Smooth muscle cell (in vitro differentiated cells): ENCODE data around the gene ADGRG7. TPM values are rescaled to one million over a fixed set of nuclear protein-coding genes. Genes with fewer than 3 reads are reported as not detected.

ENCODE experiments used
- DNase-seq: peaks from one replicate; lab custom pipeline; 2025; ENCODE audit not compliant: unreplicated experiment; lab: John Stamatoyannopoulos, UW
- H2AFZ ChIP-seq: fragments of 200-600 bp; sonication (generic); 2 replicates; pipeline ENCODE4 v1.6.0; 2016; ENCODE audit warnings: antibody characterized with exemption, low read depth, mild to moderate bottlenecking
- H3F3A ChIP-seq: fragments of 200-600 bp; sonication (generic); 2 replicates; pipeline ENCODE4 v1.6.0; 2017; ENCODE audit warnings: antibody characterized with exemption, low read depth
- H3K27ac ChIP-seq: fragments of 200-600 bp; sonication (generic); 2 replicates; pipeline ENCODE4 v1.5.1; 2016; ENCODE audit warnings: low read depth, mild to moderate bottlenecking
- H3K27me3 ChIP-seq: fragments of 200-600 bp; sonication (generic); 2 replicates; pipeline ENCODE4 v1.6.1; 2016; ENCODE audit warnings: low read depth, mild to moderate bottlenecking
- H3K36me3 ChIP-seq: fragments of 200-600 bp; sonication (generic); 2 replicates; pipeline ENCODE4 v1.5.1; 2016; ENCODE audit warnings: low read depth
- H3K4me1 ChIP-seq: fragments of 200-600 bp; sonication (generic); 2 replicates; pipeline ENCODE4 v1.5.1; 2016; ENCODE audit warnings: low read depth
- H3K4me2 ChIP-seq: fragments of 200-600 bp; sonication (generic); 2 replicates; pipeline ENCODE4 v1.6.0; 2016; ENCODE audit warnings: mild to moderate bottlenecking
- H3K4me3 ChIP-seq: fragments of 200-600 bp; sonication (generic); 2 replicates; pipeline ENCODE4 v1.5.1; 2016; ENCODE audit warnings: mild to moderate bottlenecking
- H3K79me2 ChIP-seq: fragments of 200-600 bp; sonication (generic); 2 replicates; pipeline ENCODE4 v1.6.0; 2016; ENCODE audit warnings: low read depth, mild to moderate bottlenecking
- H3K9ac ChIP-seq: fragments of 200-600 bp; sonication (generic); 2 replicates; pipeline ENCODE4 v1.6.0; 2016; ENCODE audit warnings: low read depth
- H3K9me3 ChIP-seq: fragments of 200-600 bp; sonication (generic); replicated peaks from 2 replicates; pipeline ENCODE4 v1.5.1; 2016; ENCODE audit warnings: low read depth
- H4K20me1 ChIP-seq: fragments of 200-600 bp; sonication (generic); 2 replicates; pipeline ENCODE4 v1.6.0; 2016; ENCODE audit warnings: low read depth
- WGBS: methylation state at CpG from one replicate; pipeline ENCODE4 v1.1.7; 2016; ENCODE audit warnings: low lambda C conversion rate; 5-methylcytosine and 5-hydroxymethylcytosine counted together
- polyA plus RNA-seq: library from polyadenylated mRNA; unstranded; fragments of >200 nt; fragmentation: Nextera tagmentation; extraction: Ambion mirVana; gene quantifications from 2 replicates; pipeline ENCODE4 v1.2.1, GENCODE V29; 2016
- total RNA-seq: library from RNA; depleted of rRNA; stranded (reverse); fragments of >200 nt; gene quantifications from 2 replicates; pipeline ENCODE4 v1.2.3, GENCODE V29; 2014
- TF ChIP-seq, protein P1 (sequence below): fragments of 200-600 bp; sonication (generic); IDR thresholded peaks from 2 replicates; pipeline ENCODE4 v1.5.1; 2017; ENCODE audit warnings: borderline replicate concordance, mild to moderate bottlenecking, antibody characterized with exemption; ENCODE audit not compliant: insufficient read depth, poor library complexity, severe bottlenecking

Gene ADGRG7
- total and polyA plus RNA-seq, 2 experiments from 2014 or later: 0.04 TPM; not detected in 1

DNA sequence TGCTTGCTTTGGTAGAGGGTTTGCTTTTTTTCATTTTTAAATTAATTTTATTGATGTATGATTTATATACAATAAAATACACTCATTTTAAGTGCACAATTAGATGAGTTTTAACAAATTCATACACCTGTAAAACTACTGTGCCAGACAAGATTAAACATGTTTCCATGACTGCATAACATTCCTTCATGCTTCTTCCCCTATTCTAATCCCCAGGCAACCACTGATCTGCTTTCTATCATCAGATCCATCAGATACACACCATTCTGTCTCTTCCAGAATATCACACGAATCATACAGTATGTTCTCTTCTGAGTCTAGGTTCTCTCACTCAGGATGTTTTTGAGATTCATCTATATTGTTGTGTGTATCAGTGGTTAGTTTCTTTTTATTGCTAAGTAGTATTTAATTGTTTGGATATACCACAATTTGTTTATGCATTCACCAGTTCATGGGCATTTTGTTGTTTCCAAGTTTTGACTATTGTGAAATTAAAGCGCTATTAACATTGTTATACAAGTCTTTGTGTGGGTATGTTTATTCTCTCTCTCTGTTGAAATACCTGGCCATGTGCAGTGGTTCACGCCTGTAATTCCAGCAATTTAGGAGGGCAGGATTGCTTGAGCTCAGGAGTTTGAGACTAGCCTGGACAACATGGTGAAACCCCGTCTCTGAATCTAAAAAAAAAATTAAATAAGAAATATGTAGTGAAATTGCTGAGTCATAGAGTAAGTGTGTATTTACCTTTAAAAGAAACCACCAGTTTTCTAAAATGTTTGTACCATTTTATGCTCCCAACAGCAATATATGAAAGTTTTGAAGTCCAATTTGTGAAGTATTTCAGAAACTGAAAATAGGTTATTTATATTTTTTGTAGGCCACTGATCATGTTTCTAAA is 92.9 kb downstream of the ADGRG7 start:
- TF ChIP-seq, protein P1, sequence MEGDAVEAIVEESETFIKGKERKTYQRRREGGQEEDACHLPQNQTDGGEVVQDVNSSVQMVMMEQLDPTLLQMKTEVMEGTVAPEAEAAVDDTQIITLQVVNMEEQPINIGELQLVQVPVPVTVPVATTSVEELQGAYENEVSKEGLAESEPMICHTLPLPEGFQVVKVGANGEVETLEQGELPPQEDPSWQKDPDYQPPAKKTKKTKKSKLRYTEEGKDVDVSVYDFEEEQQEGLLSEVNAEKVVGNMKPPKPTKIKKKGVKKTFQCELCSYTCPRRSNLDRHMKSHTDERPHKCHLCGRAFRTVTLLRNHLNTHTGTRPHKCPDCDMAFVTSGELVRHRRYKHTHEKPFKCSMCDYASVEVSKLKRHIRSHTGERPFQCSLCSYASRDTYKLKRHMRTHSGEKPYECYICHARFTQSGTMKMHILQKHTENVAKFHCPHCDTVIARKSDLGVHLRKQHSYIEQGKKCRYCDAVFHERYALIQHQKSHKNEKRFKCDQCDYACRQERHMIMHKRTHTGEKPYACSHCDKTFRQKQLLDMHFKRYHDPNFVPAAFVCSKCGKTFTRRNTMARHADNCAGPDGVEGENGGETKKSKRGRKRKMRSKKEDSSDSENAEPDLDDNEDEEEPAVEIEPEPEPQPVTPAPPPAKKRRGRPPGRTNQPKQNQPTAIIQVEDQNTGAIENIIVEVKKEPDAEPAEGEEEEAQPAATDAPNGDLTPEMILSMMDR: no peak
- no peaks in the 10 kb centered on the region for H3K36me3 ChIP-seq
- H3K4me3 ChIP-seq: no peak overlapping the region
- peaks cover 17% of the 10 kb centered on the region for H3K27me3 ChIP-seq
- no peak overlapping the region for H3K9ac ChIP-seq
- peak overlapping the region; percentile 63 for H3K27ac ChIP-seq
- no peaks in the 10 kb centered on the region for H4K20me1 ChIP-seq
- no peak for DNase-seq
- H3K4me1 ChIP-seq: no peaks in the 10 kb centered on the region
- H3F3A ChIP-seq: no peaks in the 10 kb centered on the region
- H3K79me2 ChIP-seq: no peaks in the 10 kb centered on the region
- 73% methylated on average over 4 of the region's 4 CpGs for WGBS
- H2AFZ ChIP-seq: no peak overlapping the region
- H3K4me2 ChIP-seq: no peak overlapping the region
- H3K9me3 ChIP-seq: no peaks in the 10 kb centered on the region

DNA sequence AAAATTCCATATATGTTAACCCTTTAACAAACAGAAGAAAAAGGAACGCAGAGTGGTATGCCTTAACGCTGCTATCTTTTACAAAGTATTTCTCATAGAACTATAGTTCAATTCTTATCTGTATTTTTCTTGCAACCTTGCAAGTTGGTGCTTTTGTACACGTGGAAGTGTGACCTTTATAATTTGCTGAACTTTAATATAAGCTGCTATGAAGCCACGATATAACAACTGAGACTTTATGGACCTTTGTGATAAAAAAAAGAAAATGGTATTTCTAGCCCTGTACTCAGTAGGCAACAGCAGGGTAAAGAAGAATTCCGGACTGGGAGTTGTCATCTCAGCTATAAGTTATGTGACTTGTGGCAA is 93.6 kb downstream of the ADGRG7 start:
- H3K9me3 ChIP-seq: no peaks in the 10 kb centered on the region
- peaks cover 18% of the 10 kb centered on the region for H3K27me3 ChIP-seq
- H2AFZ ChIP-seq: no peak overlapping the region
- H3K9ac ChIP-seq: no peak overlapping the region
- H3K4me2 ChIP-seq: no peak overlapping the region
- H3K36me3 ChIP-seq: no peaks in the 10 kb centered on the region
- H4K20me1 ChIP-seq: no peaks in the 10 kb centered on the region
- no peak overlapping the region for H3K4me3 ChIP-seq
- DNase-seq: no peak
- TF ChIP-seq, protein P1: no peak
- no peaks in the 10 kb centered on the region for H3K79me2 ChIP-seq
- 94% methylated on average over 5 of the region's 5 CpGs for WGBS
- H3F3A ChIP-seq: no peaks in the 10 kb centered on the region
- peak overlapping the region; percentile 63 for H3K27ac ChIP-seq
- H3K4me1 ChIP-seq: no peaks in the 10 kb centered on the region

DNA sequence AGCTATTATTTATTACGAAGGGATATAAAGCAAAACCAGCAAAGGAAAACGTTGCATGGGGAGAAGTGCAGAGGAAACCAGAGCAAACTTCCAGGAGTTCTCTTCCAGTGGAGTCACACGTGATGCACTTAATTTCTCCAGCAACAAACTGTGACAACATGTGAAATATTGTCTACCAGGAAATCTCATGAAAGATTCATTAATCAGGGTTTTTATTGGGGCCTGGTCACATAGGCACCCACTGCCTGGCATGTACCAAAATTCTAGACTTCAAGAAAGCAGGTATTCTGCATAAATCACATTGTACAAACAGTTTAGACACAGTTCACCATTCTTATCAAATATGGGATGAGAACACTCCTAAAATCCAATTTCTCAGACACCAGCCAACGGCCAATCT is 94.5 kb downstream of the ADGRG7 start:
- Histone ChIP-seq H2AFZ (no peak overlapping the region), H4K20me1 (no peaks in the 10 kb centered on the region), H3K9me3 (no peaks in the 10 kb centered on the region), H3K4me1 (no peaks in the 10 kb centered on the region), H3K79me2 (no peaks in the 10 kb centered on the region), H3K4me3 (no peak overlapping the region), H3K27me3 (peaks cover 18% of the 10 kb centered on the region), H3K9ac (no peak overlapping the region), H3K27ac (no peak overlapping the region), H3K36me3 (no peaks in the 10 kb centered on the region), H3F3A (no peaks in the 10 kb centered on the region), H3K4me2 (no peak overlapping the region)
- no peak for DNase-seq
- WGBS: 90% methylated on average over 4 of the region's 4 CpGs
- TF ChIP-seq, protein P1: no peak
